GM18858 (cell line): Measurements from ENCODE around the gene JDP2.
A peak's percentile ranks its signal among the peaks of the same experiment; 100 is the strongest.

Experiments used
- ATAC-seq: cut with Tn5 transposase; IDR thresholded peaks from one replicate; pipeline ENCODE4 v1.9.1; 2021; ENCODE audit not compliant: unreplicated experiment

The JDP2 gene

GRCh38 chr14:75409316-75410205, 18.3 kb upstream of the JDP2 start:
- ATAC-seq: no peak

- ATAC-seq: no peak
These were observed 16.6 kb upstream of the JDP2 start for GRCh38 chr14:75411214-75411540.

- no peak for ATAC-seq
These were observed 14.8 kb upstream of the JDP2 start for GRCh38 chr14:75413013-75413412.

GRCh38 chr14:75417674-75418073, 10.1 kb upstream of the JDP2 start:
- ATAC-seq: no peak

- no peak for ATAC-seq
These were observed 8.7 kb upstream of the JDP2 start for GRCh38 chr14:75418850-75419768.

- ATAC-seq: no peak
These were observed 5.7 kb upstream of the JDP2 start for GRCh38 chr14:75422169-75422568.

GRCh38 chr14:75424496-75424895, 3.3 kb upstream of the JDP2 start:
- ATAC-seq: no peak

- no peak for ATAC-seq
These were observed 2.4 kb upstream of the JDP2 start for GRCh38 chr14:75425446-75425845.

GRCh38 chr14:75426332-75427125, 1.3 kb upstream of the JDP2 start:
- ATAC-seq: peak; percentile 60

GRCh38 chr14:75427126-75427481, 718 bp upstream of the JDP2 start:
- no peak for ATAC-seq

- ATAC-seq: no peak
These were observed 645 bp downstream of the JDP2 start for GRCh38 chr14:75428230-75429104.

- no peak for ATAC-seq
These were observed 1.7 kb downstream of the JDP2 start for GRCh38 chr14:75429562-75429961.

- ATAC-seq: no peak
These were observed 2.3 kb downstream of the JDP2 start for GRCh38 chr14:75430116-75430515.

- no peak for ATAC-seq
These were observed 2.7 kb downstream of the JDP2 start for GRCh38 chr14:75430526-75430925.

GRCh38 chr14:75430976-75431375, 3.2 kb downstream of the JDP2 start:
- no peak for ATAC-seq

- ATAC-seq: no peak
These were observed 4.0 kb downstream of the JDP2 start for GRCh38 chr14:75431827-75432226.

GRCh38 chr14:75432411-75432810, 4.6 kb downstream of the JDP2 start:
- ATAC-seq: no peak

GRCh38 chr14:75433631-75434071, 5.8 kb downstream of the JDP2 start:
- ATAC-seq: no peak

GRCh38 chr14:75434138-75434889, 6.5 kb downstream of the JDP2 start:
- no peak for ATAC-seq

- no peak for ATAC-seq
These were observed 7.0 kb downstream of the JDP2 start for GRCh38 chr14:75434890-75435248.
